G401 (cell line): ENCODE data around the gene MAST1. TPM values are rescaled to one million over a fixed set of nuclear protein-coding genes. Genes with fewer than 3 reads are reported as not detected.
"Not testable (repeated sequence)": the region's sequence is repeated elsewhere in the genome, so short reads cannot be mapped to it uniquely, and the experiment has no call there.

Source experiments
- DNase-seq: peaks from one replicate; pipeline ENCODE4 v3.0.0-alpha.2; 2015; ENCODE audit warnings: low spot score
- in situ Hi-C: cut with HindIII; loops from 2 replicates; pipeline ENCODE4 v1.10.0; 2016; ENCODE audit warnings: low sequenced_read_pairs, mixed read lengths
- total RNA-seq: library from RNA; depleted of rRNA; stranded (reverse); fragments of >200 nt; shearing (Covaris generic); gene quantifications from 2 replicates; pipeline ENCODE4 v1.2.3, GENCODE V29; 2014

The MAST1 gene
- total RNA-seq, 1 experiment from 2014 or later: 22.6 TPM

- in situ Hi-C loops: no loop called here
- no peak for DNase-seq
Observed at GRCh38 chr19:12799742-12800465, 38.4 kb upstream of the MAST1 start.

GRCh38 chr19:12800466-12800770 is 37.9 kb upstream of the MAST1 start:
- in situ Hi-C loops: no loop called here
- no peak for DNase-seq

DNA sequence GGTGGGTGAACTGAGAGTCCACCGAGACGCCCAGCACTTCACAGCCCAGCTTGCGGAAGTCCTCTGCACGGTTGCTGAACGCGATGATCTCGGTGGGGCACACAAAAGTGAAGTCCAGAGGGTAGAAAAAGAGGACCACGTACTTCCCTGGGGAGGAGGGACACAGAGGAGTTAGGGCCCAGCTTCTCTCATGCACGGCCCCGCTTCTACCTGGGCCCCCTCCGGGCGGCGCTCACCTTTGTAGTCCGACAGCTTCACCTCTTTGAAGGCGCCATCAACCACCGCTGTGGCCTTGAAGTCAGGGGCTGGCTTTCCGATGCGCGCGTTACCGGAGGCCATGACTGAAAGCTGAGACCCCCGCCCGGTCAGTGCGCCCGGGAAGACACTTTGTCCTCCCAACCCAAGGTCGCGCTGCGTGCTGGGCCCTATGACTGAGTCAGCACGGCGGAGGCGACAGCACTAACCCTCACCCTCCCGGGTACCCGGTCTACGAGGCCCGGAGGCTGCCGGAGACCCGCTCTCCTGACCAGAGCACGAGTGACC is 37.3 kb upstream of the MAST1 start:
- DNase-seq: no peak

GRCh38 chr19:12801466-12802266 is 36.6 kb upstream of the MAST1 start, which contains the start of the genes PRDX2 and THSD8:
TSS of gene PRDX2 (minus strand) at chr19:12801800. CDS start at chr19:12801261, 539 bp downstream.
TSS of gene THSD8 (plus strand) at chr19:12802069. CDS start at chr19:12802072, 3 bp downstream.
- DNase-seq: peak; percentile 88
- in situ Hi-C loops: no loop called here

More for the DNA sequence above, 37.3 kb upstream of the MAST1 start:
- in situ Hi-C loops: no loop called here

GRCh38 chr19:12802267-12803106 is 35.8 kb upstream of the MAST1 start:
- DNase-seq: peak; percentile 67
- in situ Hi-C loops: no loop called here

DNA sequence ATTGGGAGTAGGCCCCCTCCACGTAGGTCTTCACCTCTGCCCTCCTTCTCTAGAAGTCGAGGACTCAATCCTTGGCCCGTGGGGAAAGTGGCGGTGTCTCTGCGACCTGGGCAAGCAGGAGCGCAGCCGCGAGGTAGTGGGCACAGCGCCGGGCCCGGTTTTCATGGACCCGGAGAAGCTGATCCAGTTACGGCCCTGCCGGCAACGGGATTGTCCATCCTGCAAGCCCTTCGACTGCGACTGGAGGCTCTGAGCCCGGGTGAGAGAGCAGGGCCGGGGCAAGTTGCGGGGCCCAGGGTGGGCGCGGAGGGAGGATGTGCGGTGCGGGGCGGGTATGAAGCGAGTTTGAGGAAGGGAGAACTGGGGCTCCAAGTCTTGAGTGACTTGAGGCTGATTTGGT is 34.3 kb upstream of the MAST1 start:
- in situ Hi-C loops: no loop called here
- DNase-seq: no peak

GRCh38 chr19:12806242-12807081 is 31.9 kb upstream of the MAST1 start, which contains the start of gene RNASEH2A:
TSS of gene RNASEH2A (plus strand) at chr19:12806584. CDS start at chr19:12806674, 90 bp downstream.
- peak; percentile 92 for DNase-seq
- in situ Hi-C loops: no loop called here

DNA sequence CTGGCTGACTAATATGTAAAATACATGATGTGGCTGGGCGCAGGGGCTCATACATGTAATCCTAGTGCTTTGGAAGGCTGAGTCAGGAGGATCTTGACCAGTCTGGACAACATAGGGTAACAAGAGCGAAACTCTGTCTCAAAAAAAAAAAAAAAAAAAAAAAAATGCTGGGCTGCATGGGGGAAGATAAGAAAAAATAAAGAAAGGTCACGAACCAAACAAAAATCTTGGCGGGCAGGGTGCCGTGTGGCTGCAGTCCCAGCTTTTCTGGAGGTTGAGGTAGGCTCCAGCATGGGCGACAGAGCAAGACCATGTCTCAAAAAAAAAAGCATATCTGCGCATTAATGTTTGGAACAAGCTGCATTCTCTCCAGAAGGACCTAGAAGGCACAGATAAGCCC is 23.2 kb upstream of the MAST1 start:
- in situ Hi-C loops: no loop called here
- no peak for DNase-seq

- DNase-seq, in situ Hi-C loops: not testable (repeated sequence)
Observed at GRCh38 chr19:12817188-12817587, 21.1 kb upstream of the MAST1 start.

DNA sequence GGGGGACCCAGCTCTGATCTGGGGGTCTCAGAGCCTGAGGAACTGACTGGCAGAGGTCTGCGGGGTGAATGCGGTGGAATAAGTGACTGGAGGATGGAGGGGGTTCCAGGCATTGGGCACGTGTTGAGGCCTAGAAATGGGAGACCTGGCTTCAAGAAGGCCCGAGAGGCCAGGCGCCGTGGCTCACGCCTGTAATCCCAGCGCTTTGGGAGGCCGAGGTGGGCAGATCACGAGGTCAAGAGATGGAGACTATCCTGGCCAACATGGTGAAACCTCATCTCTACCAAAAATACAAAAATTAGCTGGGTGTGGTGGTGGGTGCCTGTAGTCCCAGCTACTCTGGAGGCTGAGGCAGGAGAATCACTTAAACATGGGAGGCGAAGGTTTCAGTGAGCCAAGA is 20.5 kb upstream of the MAST1 start:
- in situ Hi-C loops: not testable (repeated sequence)

DNA sequence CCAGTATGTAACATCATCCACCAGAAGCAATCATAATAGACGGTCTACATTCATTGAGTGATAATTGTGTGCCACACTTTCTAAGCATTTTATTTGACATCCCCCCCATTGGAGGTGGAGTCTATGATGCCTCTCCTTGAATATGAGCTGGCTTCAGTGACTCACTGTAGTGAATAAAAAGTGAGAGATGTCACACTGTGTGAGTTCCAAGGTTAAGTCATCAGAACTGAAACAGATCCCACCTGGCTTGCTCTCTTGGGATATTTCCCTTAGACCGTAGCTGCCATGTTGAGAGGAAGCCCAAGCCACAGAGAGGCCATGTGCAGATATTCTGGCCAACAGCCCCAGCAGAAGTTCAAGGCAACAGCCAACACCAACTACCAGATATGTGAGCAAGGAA is 16.6 kb upstream of the MAST1 start:
- no peak for DNase-seq
- in situ Hi-C loops: no loop called here

More for the DNA sequence above, 20.5 kb upstream of the MAST1 start:
- not testable (repeated sequence) for DNase-seq

- DNase-seq: no peak
- in situ Hi-C loops: no loop called here
Observed at GRCh38 chr19:12825254-12826131, 12.8 kb upstream of the MAST1 start.

- in situ Hi-C loops: no loop called here
- peak; percentile 58 for DNase-seq
Observed at GRCh38 chr19:12828494-12828893, 9.8 kb upstream of the MAST1 start.

DNA sequence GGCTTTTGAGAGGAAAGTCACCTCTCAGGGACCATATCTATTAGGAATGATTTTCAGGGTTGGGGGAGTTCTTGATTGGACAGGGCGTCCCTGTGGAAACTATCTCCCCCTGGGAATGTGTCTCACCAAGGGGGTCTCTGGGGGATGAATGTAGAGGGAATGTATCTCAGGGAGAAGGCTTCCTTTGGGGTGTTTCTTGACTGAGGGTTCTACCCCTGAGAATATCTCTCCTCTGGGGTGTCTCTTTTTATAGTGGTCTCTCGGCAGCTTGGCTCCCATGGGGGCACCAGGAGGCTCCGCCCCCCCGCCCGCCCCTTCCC is 4.9 kb upstream of the MAST1 start:
- in situ Hi-C loops: no loop called here
- no peak for DNase-seq

DNA sequence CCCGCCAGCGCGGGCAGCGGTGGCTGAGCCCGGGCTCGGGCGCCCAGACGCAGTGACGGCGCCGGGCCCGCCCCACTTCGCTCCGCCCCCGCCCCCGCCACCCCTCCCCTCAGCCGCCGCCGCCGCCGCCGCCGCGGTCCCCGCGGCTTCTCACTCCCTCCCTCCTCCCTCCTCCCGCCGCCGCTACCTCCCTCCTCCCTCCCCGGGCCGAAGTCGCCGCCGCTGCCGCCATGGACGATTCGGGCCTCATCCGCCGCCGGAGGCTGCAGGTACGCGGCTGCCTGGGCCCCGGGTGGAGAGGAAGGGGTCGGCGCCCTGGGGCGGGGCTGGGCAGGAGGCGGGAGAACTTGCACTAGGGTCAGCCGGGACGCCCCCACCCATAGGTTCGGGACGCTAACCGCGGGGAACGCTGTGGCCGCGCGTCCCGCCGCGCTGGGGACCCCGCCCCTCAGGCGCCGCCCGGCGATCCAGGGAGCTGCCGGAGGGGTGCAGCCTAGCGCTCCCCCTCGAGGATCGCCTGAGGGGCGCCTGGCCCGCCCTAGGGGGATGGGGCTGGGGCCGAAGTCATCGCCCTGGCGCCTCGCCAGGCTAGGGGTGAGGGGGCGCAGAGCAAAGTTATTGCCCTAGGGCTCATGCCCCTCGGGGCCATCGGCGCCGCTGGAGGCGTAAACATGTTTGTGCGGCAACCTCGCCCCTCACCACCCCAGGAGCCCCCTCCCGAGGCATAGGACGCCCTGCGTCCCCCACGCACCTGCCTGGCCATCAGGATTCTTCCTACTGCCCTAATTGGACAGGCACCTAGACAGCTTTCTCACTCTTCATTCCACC is 4.4 kb upstream of the MAST1 start:
- in situ Hi-C loops: no loop called here
- DNase-seq: peak; percentile 67

DNA sequence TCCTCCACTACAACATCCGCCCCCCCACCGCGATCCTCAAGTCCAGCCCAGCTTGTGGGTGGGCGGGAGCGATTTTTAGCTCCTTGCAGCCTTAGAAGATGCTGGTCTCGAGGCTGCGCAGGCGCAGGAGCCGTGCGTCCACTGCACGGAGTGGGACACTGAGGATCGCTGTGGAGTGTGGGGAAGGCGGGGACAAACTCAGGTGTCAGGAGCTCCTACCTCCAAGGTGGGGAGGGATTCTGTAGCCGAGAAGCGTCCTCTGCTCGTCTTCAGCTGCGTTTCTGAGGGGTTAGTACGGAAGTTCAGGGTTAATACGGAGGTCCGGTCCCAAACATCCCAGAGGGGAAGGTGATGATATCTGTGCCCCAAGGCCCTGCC is 3.8 kb upstream of the MAST1 start, which contains the start of gene RTBDN:
Gene RTBDN (minus strand): TSS at position 14 of the 378 bp plus-strand sequence. CDS start 4,600 bp downstream, outside the sequence.
- in situ Hi-C loops: no loop called here
- peak; percentile 75 for DNase-seq
